Measurements from ENCODE around the gene PAQR5. TPM values are rescaled to one million over a fixed set of nuclear protein-coding genes. Genes with fewer than 3 reads are reported as not detected.
A peak's percentile ranks its signal among the peaks of the same experiment; 100 is the strongest.

Gene PAQR5
- total and polyA plus RNA-seq, 9 of the 15 experiments (the other 6 are each of a cell fraction or from before 2014, with no cell fraction given) = 0.04 to 0.08 TPM; not detected in 7

DNA sequence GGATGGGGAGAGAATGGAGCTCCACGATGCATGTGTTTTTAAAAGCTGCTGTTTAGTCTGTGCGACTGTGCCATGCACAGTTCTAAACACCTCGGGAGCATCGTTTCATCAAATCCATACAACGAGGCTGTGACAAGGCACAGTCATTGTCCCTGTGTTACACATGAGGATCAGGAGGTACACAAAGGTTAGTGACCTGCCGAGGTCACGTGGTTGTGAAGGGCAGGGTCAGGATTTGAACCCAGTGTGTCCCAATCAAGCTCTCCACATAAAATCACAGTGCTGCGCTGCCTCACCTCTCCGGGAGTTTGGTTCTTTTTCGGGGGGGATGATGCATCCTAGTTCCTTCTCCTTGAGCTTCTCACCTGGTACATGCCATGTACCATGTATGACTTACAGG, 96.7 kb downstream of the PAQR5 start:
- FAIRE-seq = no peak
- WGBS (ENCODE audit: insufficient coverage, low coverage, missing lambda C conversion rate) = 2% methylated on average over 10 of the region's 10 CpGs

More for the DNA sequence above, 96.7 kb downstream of the PAQR5 start:
- Histone ChIP-seq H3K79me2 (ENCODE audit: control insufficient read depth, insufficient read depth, low read length) (no peaks in the 10 kb centered on the region), H3K4me1 (replicated peaks in 1 of 2; ENCODE audit: control insufficient read depth in 2 of 2, insufficient read depth in 2 of 2, low read length in 2 of 2) (peaks cover 0 to 8% of the 10 kb centered on the region in 2 experiments; a peak in 3 of 5 replicates), H3K4me3 (no peak overlapping the region), H3K36me3 (ENCODE audit: control insufficient read depth, insufficient read depth, low read length) (no peaks in the 10 kb centered on the region), H4K20me1 (replicated peaks; ENCODE audit: control insufficient read depth, insufficient read depth, low read length) (peaks cover 8% of the 10 kb centered on the region; the same call in 1 of the 2 replicates), H3K4me2 (ENCODE audit: insufficient read depth, low read length) (no peak overlapping the region), H3K27ac (ENCODE audit: extremely low read depth, low read depth, low read length) (no peak overlapping the region), H3K27me3 (ENCODE audit: control insufficient read depth in 2 of 2, insufficient read depth in 2 of 2, low read length in 2 of 2) (peaks cover 9 to 68% of the 10 kb centered on the region in 2 experiments; a peak in 4 of 5 replicates), H3K9me3 (replicated peaks; ENCODE audit: control insufficient read depth, insufficient read depth, low read depth, low read length) (no peaks in the 10 kb centered on the region), H2AFZ (ENCODE audit: low read depth, low read length) (no peak overlapping the region), H3K9me1 (ENCODE audit: control insufficient read depth, insufficient read depth, low read length) (no peaks in the 10 kb centered on the region), H3K9ac (ENCODE audit: insufficient read depth in 1 of 2, low read depth in 2 of 2, low read length in 2 of 2) (no peak overlapping the region)
- ChIA-PET POLR2A (interaction anchor here (0.6 to 1.6 kb wide), 4 partner anchors 10 to 987 kb away, joined by 3 to 5 read pairs (median 4); no protein-coding TSS in a partner anchor), CTCF (ENCODE audit: low intra/inter-chr PET ratio) (interaction anchor here (0.7 kb wide), 1 partner anchor 337 kb away, joined by 4 read pairs; no protein-coding TSS in a partner anchor)
- TF ChIP-seq ZNF239 (CRISPR knock-in tag; IDR thresholded peaks at IDR 0.05) = no peak
- TF ChIP-seq, protein P1, sequence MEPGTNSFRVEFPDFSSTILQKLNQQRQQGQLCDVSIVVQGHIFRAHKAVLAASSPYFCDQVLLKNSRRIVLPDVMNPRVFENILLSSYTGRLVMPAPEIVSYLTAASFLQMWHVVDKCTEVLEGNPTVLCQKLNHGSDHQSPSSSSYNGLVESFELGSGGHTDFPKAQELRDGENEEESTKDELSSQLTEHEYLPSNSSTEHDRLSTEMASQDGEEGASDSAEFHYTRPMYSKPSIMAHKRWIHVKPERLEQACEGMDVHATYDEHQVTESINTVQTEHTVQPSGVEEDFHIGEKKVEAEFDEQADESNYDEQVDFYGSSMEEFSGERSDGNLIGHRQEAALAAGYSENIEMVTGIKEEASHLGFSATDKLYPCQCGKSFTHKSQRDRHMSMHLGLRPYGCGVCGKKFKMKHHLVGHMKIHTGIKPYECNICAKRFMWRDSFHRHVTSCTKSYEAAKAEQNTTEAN (CRISPR knock-in tag; IDR thresholded peaks at IDR 0.05) = no peak
- TF ChIP-seq, protein P2, sequence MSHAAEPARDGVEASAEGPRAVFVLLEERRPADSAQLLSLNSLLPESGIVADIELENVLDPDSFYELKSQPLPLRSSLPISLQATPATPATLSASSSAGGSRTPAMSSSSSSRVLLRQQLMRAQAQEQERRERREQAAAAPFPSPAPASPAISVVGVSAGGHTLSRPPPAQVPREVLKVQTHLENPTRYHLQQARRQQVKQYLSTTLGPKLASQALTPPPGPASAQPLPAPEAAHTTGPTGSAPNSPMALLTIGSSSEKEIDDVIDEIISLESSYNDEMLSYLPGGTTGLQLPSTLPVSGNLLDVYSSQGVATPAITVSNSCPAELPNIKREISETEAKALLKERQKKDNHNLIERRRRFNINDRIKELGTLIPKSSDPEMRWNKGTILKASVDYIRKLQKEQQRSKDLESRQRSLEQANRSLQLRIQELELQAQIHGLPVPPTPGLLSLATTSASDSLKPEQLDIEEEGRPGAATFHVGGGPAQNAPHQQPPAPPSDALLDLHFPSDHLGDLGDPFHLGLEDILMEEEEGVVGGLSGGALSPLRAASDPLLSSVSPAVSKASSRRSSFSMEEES (CRISPR knock-in tag; IDR thresholded peaks at IDR 0.05) = peak; percentile 77
- TF ChIP-seq USF2 (CRISPR knock-in tag; IDR thresholded peaks at IDR 0.05) = 0 out of 2 replicates have a peak, but pooled peaks have one; percentile 14
- intact Hi-C loops (cut with micrococcal nuclease) (loop anchor here (2.0 to 10.0 kb wide), 2 partner anchors 91 to 337 kb away; no protein-coding TSS in a partner anchor), in situ Hi-C loops (cut with MboI) (no loop called here)
- BruUV-seq (replicated peaks) = no TSS peak
- DNase-seq (ENCODE audit: extremely low read depth in 1 of 4, low spot score in 3 of 4) = no peak
- ATAC-seq = no peak
